ENCODE data around the gene RGMA.
"Not testable (repeated sequence)": the region's sequence is repeated elsewhere in the genome, so short reads cannot be mapped to it uniquely, and the experiment has no call there.

Gene RGMA

GRCh38 chr15:93034512-93034911 is 54.5 kb downstream of the RGMA start:
- DNase-seq (ENCODE audit: low read depth): no peak

GRCh38 chr15:93033434-93034045 is 55.5 kb downstream of the RGMA start:
- no peak for DNase-seq (ENCODE audit: low read depth)

DNA sequence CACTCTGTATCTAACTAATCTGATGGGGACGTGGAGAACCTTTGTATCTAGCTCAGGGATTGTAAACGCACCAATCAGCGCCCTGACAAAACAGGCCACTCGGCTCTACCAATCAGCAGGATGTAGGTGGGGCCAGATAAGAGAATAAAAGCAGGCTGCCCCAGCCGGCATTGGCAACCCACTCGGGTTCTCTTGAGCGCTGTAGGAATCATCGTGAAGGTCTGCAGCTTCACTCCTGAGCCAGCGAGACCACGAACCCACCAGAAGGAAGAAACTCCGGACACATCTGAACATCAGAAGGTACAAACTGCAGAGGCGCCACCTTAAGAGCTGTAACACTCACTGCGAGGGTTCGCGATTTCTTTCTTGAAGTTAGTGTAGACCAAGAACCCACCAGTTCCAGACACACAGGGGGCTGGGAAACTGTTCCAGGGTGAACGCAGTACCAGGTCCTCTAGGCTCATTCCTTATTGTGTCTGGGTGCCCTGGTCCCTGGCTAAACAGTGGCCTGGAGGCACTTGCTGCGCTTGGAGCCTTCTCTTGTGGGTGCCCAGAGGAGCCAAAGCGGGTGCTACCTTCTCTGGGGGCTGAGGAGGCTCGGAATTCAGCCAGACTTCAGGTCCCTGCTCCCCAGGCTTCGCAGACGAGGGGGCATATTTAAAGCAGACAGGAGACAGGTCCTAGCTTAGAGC is 56.4 kb downstream of the RGMA start:
- DNase-seq (ENCODE audit: low read depth): not testable (repeated sequence)

GRCh38 chr15:93031557-93032384 is 57.2 kb downstream of the RGMA start:
- DNase-seq (ENCODE audit: low read depth): not testable (repeated sequence)

GRCh38 chr15:93031103-93031464 is 57.9 kb downstream of the RGMA start:
- no peak for DNase-seq (ENCODE audit: low read depth)

DNA sequence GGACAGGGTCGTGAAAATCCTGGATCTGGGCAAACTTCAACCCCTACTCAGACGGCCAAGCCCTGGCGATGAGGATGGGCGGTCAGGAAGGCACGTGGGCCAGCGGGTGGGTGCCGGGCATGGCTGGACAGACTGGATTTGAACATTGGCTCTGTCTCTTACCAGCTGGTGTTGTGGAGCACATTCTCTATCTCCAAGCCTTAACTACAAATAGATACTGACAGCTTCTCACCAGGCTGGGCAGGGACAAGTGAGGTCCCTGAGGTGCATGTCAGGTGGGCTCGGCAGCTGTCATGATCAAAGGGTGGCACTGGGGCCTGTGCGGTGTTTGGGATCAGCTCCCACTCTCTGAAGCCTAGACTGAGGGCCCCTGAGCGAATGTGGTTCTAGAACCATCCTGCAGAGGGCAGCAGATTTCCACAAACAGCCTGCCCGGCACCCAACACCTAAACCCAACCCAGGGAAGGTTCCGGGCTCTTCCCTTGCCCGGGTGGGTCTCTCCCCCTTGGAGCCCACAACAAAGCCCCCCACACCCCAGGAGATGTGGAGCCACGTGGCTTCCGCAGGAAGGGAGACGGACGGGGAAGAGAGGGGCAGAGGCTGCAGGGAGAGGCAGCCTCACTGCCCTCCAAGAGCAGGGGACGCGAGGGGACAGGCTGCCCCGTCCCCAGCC is 58.4 kb downstream of the RGMA start:
- peak; percentile 20 for DNase-seq (ENCODE audit: low read depth)

DNA sequence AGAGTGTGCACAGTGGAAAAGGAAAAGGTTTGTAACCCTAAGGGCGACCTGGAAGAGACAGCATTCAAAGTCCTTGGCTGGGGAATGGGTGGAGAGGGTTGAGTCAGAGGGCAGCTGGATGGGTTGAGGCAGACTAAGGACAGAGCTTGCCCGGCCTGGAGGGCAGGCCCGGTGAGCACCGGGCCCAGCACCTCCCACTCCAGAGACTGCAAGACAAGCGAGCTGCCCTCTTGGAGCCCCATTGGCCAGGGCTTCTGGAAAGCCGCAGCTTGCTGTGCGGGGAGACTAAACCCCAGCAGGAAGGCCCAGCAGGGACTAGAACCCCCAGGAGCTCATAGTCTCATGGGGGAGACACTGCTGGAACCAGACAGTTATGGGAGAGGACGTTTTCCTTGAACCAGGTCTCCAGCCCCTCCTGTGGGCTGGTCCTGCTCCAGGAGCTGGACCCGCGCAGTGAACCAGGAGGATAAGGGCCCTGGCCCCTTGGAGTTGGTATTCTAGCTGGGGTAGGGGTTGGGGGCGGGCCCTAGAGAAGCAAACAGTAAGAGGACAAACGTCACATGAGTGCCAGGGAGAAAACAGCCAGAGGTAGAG is 59.1 kb downstream of the RGMA start:
- DNase-seq (ENCODE audit: low read depth): no peak

GRCh38 chr15:93029214-93029835 is 59.7 kb downstream of the RGMA start:
- no peak for DNase-seq (ENCODE audit: low read depth)

GRCh38 chr15:93028632-93029213 is 60.3 kb downstream of the RGMA start:
- no peak for DNase-seq (ENCODE audit: low read depth)

GRCh38 chr15:93028111-93028631 is 60.8 kb downstream of the RGMA start:
- DNase-seq (ENCODE audit: low read depth): no peak

- no peak for DNase-seq (ENCODE audit: low read depth)
Measured at GRCh38 chr15:93027413-93027812, 61.6 kb downstream of the RGMA start.

DNA sequence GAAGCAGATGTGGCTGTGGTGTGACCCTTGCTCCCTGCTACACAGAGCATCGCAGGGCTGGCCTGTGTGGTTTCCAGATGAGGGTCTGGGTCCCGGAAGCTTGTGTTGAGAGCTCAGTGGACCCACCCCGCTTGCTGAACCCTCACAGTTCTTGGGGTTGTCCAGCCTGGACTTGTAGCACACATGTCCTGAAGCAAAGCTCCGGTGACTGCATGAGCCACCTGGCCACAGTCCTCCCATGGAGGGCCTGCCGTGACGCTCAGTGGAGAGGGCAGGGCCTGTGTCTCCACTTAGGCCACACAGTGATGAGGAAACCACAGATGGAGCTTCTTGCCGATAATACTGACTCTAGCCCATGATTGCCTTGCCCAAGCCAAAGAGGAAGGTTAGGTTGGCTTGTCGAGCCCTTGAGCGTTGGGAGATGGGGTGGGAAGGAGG is 62.6 kb downstream of the RGMA start:
- no peak for DNase-seq (ENCODE audit: low read depth)

GRCh38 chr15:93025625-93025982 is 63.4 kb downstream of the RGMA start:
- DNase-seq (ENCODE audit: low read depth): no peak

- DNase-seq (ENCODE audit: low read depth): no peak
Measured at GRCh38 chr15:93024716-93025624, 64.0 kb downstream of the RGMA start.

DNA sequence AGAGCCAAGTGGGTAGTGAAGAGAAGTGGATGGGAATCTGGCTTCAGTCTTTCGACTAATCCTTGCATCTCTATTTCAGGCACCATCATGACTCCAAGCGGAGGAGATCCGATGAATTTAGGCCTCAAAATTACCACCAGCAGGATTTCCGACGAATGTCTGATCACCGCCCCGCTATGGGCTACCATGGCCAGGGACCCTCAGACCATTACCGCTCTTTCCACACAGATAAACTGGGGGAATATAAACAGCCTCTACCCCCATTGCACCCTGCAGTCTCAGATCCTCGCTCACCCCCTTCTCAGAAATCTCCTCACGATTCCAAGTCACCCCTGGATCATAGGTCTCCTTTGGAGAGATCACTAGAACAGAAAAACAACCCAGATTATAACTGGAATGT is 64.7 kb downstream of the RGMA start:
- no peak for DNase-seq (ENCODE audit: low read depth)

DNA sequence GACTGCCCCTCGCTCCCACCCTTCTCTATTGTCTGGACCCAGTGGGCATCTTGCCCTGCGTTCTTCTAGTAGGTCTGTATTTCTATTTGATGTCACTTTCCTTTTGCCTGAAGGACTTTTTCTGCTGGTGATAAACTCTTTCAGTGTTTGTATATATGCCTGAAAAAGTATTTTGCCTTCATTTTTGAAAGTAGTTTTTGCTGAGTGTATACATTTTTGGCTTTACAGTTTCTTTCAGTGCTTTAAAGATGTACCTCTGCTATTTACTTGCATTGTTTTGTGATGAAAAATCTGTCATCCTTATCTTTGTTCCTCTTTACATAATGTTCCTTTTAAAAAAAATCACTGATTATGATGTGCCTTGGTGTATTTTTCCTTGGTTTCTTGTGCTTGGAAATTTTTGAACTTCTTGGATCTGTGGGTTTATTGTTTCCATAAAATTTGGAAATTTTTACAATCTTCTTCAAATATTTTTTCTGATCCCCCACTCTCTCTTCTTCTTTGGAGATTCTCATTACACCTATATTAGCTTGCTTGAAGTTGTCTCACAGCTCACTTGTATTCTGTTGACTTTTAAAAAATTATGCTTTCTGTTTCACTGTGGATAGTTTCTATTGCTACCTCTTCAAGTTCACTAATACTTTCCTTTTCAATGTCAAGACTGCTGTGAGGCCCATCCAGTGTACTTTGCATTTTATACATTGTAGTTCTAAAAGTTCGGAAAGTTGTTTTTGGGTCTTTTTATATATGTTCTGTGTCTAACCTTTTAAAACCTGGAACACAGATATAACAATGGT is 67.8 kb downstream of the RGMA start:
- no peak for DNase-seq (ENCODE audit: low read depth)

- no peak for DNase-seq (ENCODE audit: low read depth)
Measured at GRCh38 chr15:93019971-93020370, 69.0 kb downstream of the RGMA start.

DNA sequence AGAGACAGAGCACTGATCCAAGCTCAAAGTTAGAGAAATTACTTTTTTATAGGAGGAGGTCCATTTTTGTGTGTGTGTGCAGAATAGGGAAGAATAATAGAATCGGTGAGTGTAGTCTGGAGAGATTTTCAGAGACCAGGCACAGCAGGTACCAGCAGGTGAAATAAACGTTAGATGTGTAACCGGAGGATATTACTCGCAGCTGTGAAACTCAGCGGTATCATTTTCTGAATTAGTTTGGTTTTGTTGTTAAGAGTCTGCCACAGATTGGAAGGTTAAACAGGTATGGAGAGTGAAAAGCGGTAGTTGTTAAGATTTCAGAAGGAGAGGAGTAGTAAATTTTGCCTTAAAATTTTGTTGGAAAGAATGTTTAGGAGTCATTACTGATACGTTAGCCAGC is 69.9 kb downstream of the RGMA start:
- no peak for DNase-seq (ENCODE audit: low read depth)

GRCh38 chr15:93018574-93018973 is 70.4 kb downstream of the RGMA start:
- DNase-seq (ENCODE audit: low read depth): no peak

Measured in stimulated activated CD8-positive, alpha-beta memory T cell treated with anti-CD3 and anti-CD28 coated beads, Interleukin-15, amount 100 ng/mL, for 24 hours (primary cell).